ENCODE results near the gene ARHGAP23.

- TF ChIP-seq POLR2A (IDR thresholded peaks at IDR 0.05) (no peak), CTCF (IDR thresholded peaks at IDR 0.05) (no peak), POLR2AphosphoS5 (IDR thresholded peaks at IDR 0.05) (no peak)
Measured at GRCh38 chr17:38464251-38464722, 36.0 kb downstream of the ARHGAP23 start.
